Measurements from ENCODE around the gene SPATA32. TPM values are rescaled to one million over a fixed set of nuclear protein-coding genes. Genes with fewer than 3 reads are reported as not detected.
A peak's percentile ranks its signal among the peaks of the same experiment; 100 is the strongest.
"Not testable (repeated sequence)": the region's sequence is repeated elsewhere in the genome, so short reads cannot be mapped to it uniquely, and the experiment has no call there.

SPATA32 gene
- total and polyA plus RNA-seq, 5 donors, result not detected

DNA sequence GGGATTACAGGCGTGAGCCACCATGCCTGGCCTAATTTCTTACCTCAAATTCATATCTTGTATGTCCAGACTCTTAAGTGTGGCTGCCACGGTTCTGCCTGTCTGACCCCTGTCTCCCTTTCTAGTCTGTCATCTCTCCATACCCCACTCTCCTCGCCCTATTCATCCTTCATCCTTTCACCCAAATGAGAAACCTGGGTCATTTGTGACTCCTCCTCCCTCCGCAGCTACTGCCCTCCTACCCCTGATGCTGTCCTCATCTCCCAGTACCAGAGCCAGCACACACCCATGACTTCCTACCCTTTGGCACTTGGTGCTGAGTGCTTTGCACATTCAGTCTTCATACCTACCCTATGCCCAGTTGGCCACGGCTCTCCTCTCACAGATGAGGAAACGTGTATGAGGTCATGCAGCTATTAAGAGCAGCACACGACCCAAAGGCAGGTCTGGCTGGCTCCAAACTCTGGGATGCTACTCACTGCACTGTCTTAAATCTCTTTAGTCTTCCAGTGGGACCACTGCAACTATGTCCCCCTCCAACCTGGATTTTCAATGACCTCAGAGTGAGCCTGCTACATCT lies 1.6 kb downstream of the SPATA32 start:
- peak; percentile 45 to 57 for ATAC-seq

GRCh38 chr17:45258981-45259380 lies 2.9 kb downstream of the SPATA32 start:
- Histone ChIP-seq H3K4me3 (ENCODE audit: low read length) (no peak overlapping the region), H3K9me3 (ENCODE audit: control insufficient read depth, low read length) (no peaks in the 10 kb centered on the region), H3K27me3 (ENCODE audit: control insufficient read depth, insufficient read depth) (no peaks in the 10 kb centered on the region), H3K27ac (ENCODE audit: low read length) (no peak overlapping the region), H3K4me1 (ENCODE audit: control insufficient read depth, insufficient read depth, low read length) (peaks cover 8% of the 10 kb centered on the region)
- ATAC-seq (no peak), DNase-seq (no peak)
- intact Hi-C loops (cut with DNase I), result no loop called here
- 69% methylated on average over 5 of the region's 5 CpGs for WGBS

More for the DNA sequence above, 1.6 kb downstream of the SPATA32 start:
- no peaks in the 10 kb centered on the region for H3K27me3 ChIP-seq (ENCODE audit: control insufficient read depth, insufficient read depth)
- peak in 1 of 3 donors; percentile 56 for DNase-seq
- no peaks in the 10 kb centered on the region for H3K9me3 ChIP-seq (ENCODE audit: control insufficient read depth, low read length)
- intact Hi-C loops (cut with DNase I), result no loop called here
- peak overlapping the region; percentile 71 for H3K27ac ChIP-seq (ENCODE audit: low read length)
- peaks cover 8% of the 10 kb centered on the region for H3K4me1 ChIP-seq (ENCODE audit: control insufficient read depth, insufficient read depth, low read length)
- 67% methylated on average over 7 of the region's 7 CpGs for WGBS
- no peak overlapping the region for H3K4me3 ChIP-seq (ENCODE audit: low read length)

DNA sequence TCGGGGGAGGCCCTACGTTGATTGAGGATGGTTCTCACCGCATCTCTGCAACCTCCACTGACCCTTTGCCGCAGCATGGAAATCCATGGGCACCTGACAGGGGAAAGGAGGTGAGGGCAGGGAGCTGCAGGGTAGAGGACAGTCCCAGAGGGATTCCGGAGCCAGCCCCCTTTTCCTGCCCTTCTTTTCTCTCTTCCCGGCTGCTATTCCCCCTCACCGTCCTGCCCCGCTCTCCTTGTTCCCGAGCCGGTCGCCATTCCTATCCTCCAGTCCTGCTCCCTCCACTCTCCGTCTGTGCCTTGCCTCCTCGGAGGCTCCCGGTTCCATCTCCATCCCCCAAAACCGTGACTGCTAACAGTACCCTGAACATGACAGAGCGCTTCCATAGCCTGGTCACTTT lies 4.8 kb downstream of the SPATA32 start:
- ATAC-seq (no peak), DNase-seq (no peak)
- Histone ChIP-seq H3K4me1 (ENCODE audit: control insufficient read depth, insufficient read depth, low read length) (peaks cover 6% of the 10 kb centered on the region), H3K9me3 (ENCODE audit: control insufficient read depth, low read length) (no peaks in the 10 kb centered on the region), H3K27me3 (ENCODE audit: control insufficient read depth, insufficient read depth) (no peaks in the 10 kb centered on the region), H3K4me3 (ENCODE audit: low read length) (no peak overlapping the region), H3K27ac (ENCODE audit: low read length) (no peak overlapping the region)
- 73% methylated on average over 16 of the region's 16 CpGs for WGBS
- intact Hi-C loops (cut with DNase I), result no loop called here

- Histone ChIP-seq H3K9me3 (ENCODE audit: control insufficient read depth, low read length) (no peaks in the 10 kb centered on the region), H3K4me1 (ENCODE audit: control insufficient read depth, insufficient read depth, low read length) (peaks cover 3% of the 10 kb centered on the region), H3K4me3 (ENCODE audit: low read length) (no peak overlapping the region), H3K27me3 (ENCODE audit: control insufficient read depth, insufficient read depth) (no peaks in the 10 kb centered on the region), H3K27ac (ENCODE audit: low read length) (no peak overlapping the region)
- 80% methylated on average over 14 of the region's 14 CpGs for WGBS
- intact Hi-C loops (cut with DNase I), result no loop called here
- ATAC-seq (no peak), DNase-seq (peak in 1 of 3 donors; percentile 33)
These were observed 5.6 kb downstream of the SPATA32 start for GRCh38 chr17:45256114-45256966.

GRCh38 chr17:45255358-45255757 lies 6.5 kb downstream of the SPATA32 start:
- H3K27me3 ChIP-seq (ENCODE audit: control insufficient read depth, insufficient read depth), result no peaks in the 10 kb centered on the region
- no peaks in the 10 kb centered on the region for H3K4me1 ChIP-seq (ENCODE audit: control insufficient read depth, insufficient read depth, low read length)
- no peak overlapping the region for H3K27ac ChIP-seq (ENCODE audit: low read length)
- ATAC-seq (no peak), DNase-seq (peak in 1 of 3 donors; percentile 37)
- no peak overlapping the region for H3K4me3 ChIP-seq (ENCODE audit: low read length)
- H3K9me3 ChIP-seq (ENCODE audit: control insufficient read depth, low read length), result no peaks in the 10 kb centered on the region
- intact Hi-C loops (cut with DNase I), result no loop called here
- WGBS, result 96% methylated on average over 8 of the region's 8 CpGs

DNA sequence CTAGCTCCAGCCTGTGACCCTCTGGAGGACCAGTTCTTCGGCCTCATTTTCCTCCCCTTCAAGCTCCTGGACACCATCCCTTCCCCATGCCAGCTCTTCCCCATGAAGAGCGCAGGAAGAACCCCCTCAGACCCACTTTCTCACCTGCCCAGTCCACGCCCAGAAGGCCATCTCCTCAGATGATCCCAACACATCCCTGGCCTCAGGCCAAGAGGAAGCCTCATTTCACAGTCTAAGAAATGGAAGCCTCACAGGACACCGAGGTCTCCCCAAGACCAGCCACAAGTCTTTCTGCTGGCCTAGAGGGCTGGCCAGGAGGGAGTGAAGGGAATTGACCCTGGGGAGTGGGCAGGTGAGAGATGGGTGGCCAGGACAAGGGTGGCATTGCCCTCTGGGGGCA lies 8.0 kb downstream of the SPATA32 start:
- Histone ChIP-seq H3K4me3 (ENCODE audit: low read length) (no peak overlapping the region), H3K27ac (ENCODE audit: low read length) (no peak overlapping the region), H3K4me1 (ENCODE audit: control insufficient read depth, insufficient read depth, low read length) (no peaks in the 10 kb centered on the region), H3K9me3 (ENCODE audit: control insufficient read depth, low read length) (no peaks in the 10 kb centered on the region), H3K27me3 (ENCODE audit: control insufficient read depth, insufficient read depth) (no peaks in the 10 kb centered on the region)
- ATAC-seq (no peak), DNase-seq (peak in 1 of 3 donors; percentile 36)
- WGBS, result 95% methylated on average over 4 of the region's 4 CpGs
- intact Hi-C loops (cut with DNase I), result no loop called here

DNA sequence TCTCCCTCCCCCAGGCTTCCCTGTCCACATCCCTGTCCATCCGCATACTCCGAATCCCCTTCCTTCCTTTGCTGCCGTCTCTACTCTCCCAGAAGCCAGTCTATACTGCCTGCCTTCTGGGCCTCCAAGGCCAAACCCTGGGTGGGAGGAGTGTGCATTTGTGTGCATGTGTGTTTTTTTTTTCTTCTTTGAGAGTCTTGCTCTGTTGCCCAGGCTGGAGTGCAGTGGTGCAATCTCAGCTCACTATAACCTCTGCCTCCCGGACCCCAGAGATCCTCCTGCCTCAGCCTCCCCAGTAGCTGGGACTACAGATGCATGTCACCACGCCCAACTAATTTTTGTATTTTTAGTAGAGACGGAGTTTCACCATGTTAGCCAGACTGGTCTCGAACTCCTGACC lies 8.7 kb downstream of the SPATA32 start:
- intact Hi-C loops (cut with DNase I); DNase-seq; H3K9me3 ChIP-seq (ENCODE audit: control insufficient read depth, low read length); H3K27ac ChIP-seq (ENCODE audit: low read length); ATAC-seq; H3K27me3 ChIP-seq (ENCODE audit: control insufficient read depth, insufficient read depth); H3K4me3 ChIP-seq (ENCODE audit: low read length); H3K4me1 ChIP-seq (ENCODE audit: control insufficient read depth, insufficient read depth, low read length): not testable (repeated sequence)
- 92% methylated on average over 7 of the region's 7 CpGs for WGBS

DNA sequence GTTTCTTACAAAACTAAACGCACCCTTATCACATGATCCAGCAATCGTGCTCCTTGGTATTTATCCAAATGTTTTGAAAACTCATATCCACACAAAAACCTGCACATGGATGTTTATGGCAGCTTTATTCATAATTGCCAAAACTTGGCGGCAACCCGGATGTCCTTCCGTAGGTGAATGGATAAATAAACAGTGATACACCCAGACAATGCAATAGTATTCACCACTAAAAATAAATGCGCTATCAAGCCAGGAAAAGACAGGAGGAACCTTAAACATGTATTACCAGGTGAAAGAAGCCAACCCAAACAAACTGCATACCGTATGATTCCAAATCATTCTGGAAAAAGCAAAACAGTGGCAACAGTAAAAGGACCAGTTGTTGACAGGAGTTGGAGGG lies 10.0 kb downstream of the SPATA32 start:
- WGBS, result 54% methylated on average over 7 of the region's 7 CpGs
- ATAC-seq (peak in 1 of 2 donors; percentile 64), DNase-seq (peak in 1 of 3 donors; percentile 51)
- intact Hi-C loops (cut with DNase I), result no loop called here
- H3K9me3 ChIP-seq (ENCODE audit: control insufficient read depth, low read length), result no peaks in the 10 kb centered on the region
- no peaks in the 10 kb centered on the region for H3K4me1 ChIP-seq (ENCODE audit: control insufficient read depth, insufficient read depth, low read length)
- no peaks in the 10 kb centered on the region for H3K27me3 ChIP-seq (ENCODE audit: control insufficient read depth, insufficient read depth)
- no peak overlapping the region for H3K27ac ChIP-seq (ENCODE audit: low read length)
- no peak overlapping the region for H3K4me3 ChIP-seq (ENCODE audit: low read length)

DNA sequence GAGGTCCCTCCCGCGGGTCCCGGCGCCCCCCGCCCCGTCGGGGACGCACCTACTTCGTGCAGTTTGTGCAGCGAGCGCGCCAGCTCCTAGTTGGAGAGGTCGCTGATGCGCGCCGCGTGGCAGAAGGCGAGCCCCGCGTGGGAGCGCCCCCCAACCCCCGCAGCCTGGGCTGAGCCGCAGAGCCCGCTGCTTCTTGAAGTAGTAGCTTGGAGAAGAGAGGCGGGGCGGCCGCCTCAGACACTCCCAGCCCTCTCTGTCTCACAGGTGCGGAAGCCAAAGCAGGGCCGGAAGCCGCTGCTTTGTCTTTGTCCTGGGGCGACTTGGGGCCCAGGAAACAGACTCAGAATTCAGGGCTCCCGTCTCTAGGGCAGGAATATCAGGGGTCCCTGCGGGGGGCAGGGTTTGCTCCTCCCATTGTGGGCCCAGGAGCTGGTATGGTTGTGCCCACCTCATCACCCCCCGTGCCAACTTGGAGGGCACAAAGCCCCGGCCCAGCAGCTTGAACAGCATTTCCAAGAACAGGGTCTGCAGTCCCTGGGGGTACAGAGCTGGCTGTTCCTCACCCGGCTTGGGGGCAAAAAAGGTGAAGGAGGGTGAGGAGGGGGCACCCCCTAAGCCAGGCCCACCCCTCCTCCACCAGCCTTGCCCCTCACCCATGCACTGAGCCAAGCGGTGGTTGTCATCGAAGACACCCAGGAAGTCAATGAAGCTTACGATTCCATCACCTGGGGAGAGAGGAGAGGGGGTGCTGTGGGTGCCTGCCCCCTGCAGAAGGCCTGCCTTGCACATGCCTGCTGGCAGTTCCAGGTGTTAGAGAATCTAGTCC lies 13.5 kb downstream of the SPATA32 start:
- DNase-seq (peak in 2 of 3 donors; percentile 39 to 74), ATAC-seq (peak; percentile 5 to 17)
- Histone ChIP-seq H3K4me3 (ENCODE audit: low read length) (peak overlapping the region; percentile 19), H3K27me3 (ENCODE audit: control insufficient read depth, insufficient read depth) (no peaks in the 10 kb centered on the region), H3K4me1 (ENCODE audit: control insufficient read depth, insufficient read depth, low read length) (no peaks in the 10 kb centered on the region), H3K27ac (ENCODE audit: low read length) (no peak overlapping the region), H3K9me3 (ENCODE audit: control insufficient read depth, low read length) (no peaks in the 10 kb centered on the region)
- 31% methylated on average over 39 of the region's 39 CpGs for WGBS
- intact Hi-C loops (cut with DNase I), result no loop called here

GRCh38 chr17:45247429-45248131 lies 14.3 kb downstream of the SPATA32 start:
- H3K4me3 ChIP-seq (ENCODE audit: low read length), result peak overlapping the region; percentile 19
- no peaks in the 10 kb centered on the region for H3K4me1 ChIP-seq (ENCODE audit: control insufficient read depth, insufficient read depth, low read length)
- intact Hi-C loops (cut with DNase I), result no loop called here
- no peaks in the 10 kb centered on the region for H3K27me3 ChIP-seq (ENCODE audit: control insufficient read depth, insufficient read depth)
- no peaks in the 10 kb centered on the region for H3K9me3 ChIP-seq (ENCODE audit: control insufficient read depth, low read length)
- 1% methylated on average over 61 of the region's 61 CpGs for WGBS
- DNase-seq (peak; percentile 90 to 95 (median 93)), ATAC-seq (peak; percentile 84 to 86)
- no peak overlapping the region for H3K27ac ChIP-seq (ENCODE audit: low read length)
